DND-41 (cell line): Measurements from ENCODE around the gene SYT1.

Experiments used
- CTCF ChIP-seq: IDR thresholded peaks from 2 replicates; pipeline ENCODE4 v1.5.1; 2012; ENCODE audit warnings: borderline replicate concordance, low read length, moderate library complexity, mild to moderate bottlenecking; ENCODE audit not compliant: poor library complexity, severe bottlenecking; ENCODE audit errors: extremely low read depth
- EZH2 ChIP-seq: IDR thresholded peaks from 3 replicates; pipeline ENCODE4 v1.6.1; 2012; ENCODE audit warnings: borderline replicate concordance, low read depth, mild to moderate bottlenecking, moderate library complexity, low read length, inconsistent platforms; ENCODE audit not compliant: severe bottlenecking

GRCh38 chr12:78829690-78830089 lies 34.9 kb upstream of the SYT1 start:
- TF ChIP-seq EZH2 (no peak), CTCF (no peak)
